OCI-LY7 (cell line): ENCODE measurements around the gene NSD1. TPM values are rescaled to one million over a fixed set of nuclear protein-coding genes. Genes with fewer than 3 reads are reported as not detected.
A peak's percentile ranks its signal among the peaks of the same experiment; 100 is the strongest.

Experiments used
- BruUV-seq: library from RNA; stranded (reverse); fragments of 400-500 nt; replicated peaks from 2 replicates; lab custom pipeline; 2021; lab: Mats Ljungman, UMichigan
- CTCF ChIA-PET: fragments of 300-600 bp; sonication (Branson Sonifier 250); formaldehyde crosslinking; loops from one replicate; lab custom pipeline; 2022; ENCODE audit warnings: antibody characterized with exemption; ENCODE audit not compliant: unreplicated experiment; lab: Charles Lee
- POLR2A ChIA-PET: fragments of 300-600 bp; sonication (Branson Sonifier 250); formaldehyde crosslinking; loops from one replicate; lab custom pipeline; 2022; ENCODE audit warnings: antibody characterized with exemption; lab: Charles Lee
- DNase-seq: peaks from one replicate; pipeline ENCODE4 v3.0.0-alpha.2; 2015; ENCODE audit warnings: low spot score
- H2AFZ ChIP-seq: fragments of 200-600 bp; sonication (generic), shearing (Covaris generic); 2 replicates; pipeline ENCODE4 v1.6.1; 2014; ENCODE audit warnings: mild to moderate bottlenecking, antibody characterized with exemption, low read length, moderate library complexity
- H3K27ac ChIP-seq: fragments of 200-600 bp; sonication (generic); 2 replicates; pipeline ENCODE4 v1.5.1; 2014; ENCODE audit warnings: mixed run types, low read depth, mild to moderate bottlenecking, moderate library complexity, low read length, inconsistent platforms; ENCODE audit not compliant: poor library complexity, severe bottlenecking
- H3K36me3 ChIP-seq: fragments of 200-600 bp; sonication (generic); 2 replicates; pipeline ENCODE4 v1.6.1; 2014; ENCODE audit warnings: mild to moderate bottlenecking, antibody characterized with exemption, low read length, moderate library complexity, mixed read lengths; ENCODE audit not compliant: insufficient read depth
- H3K4me1 ChIP-seq: fragments of 200-600 bp; sonication (generic); 2 replicates; pipeline ENCODE4 v1.5.1; 2014; ENCODE audit warnings: mild to moderate bottlenecking, low read length; ENCODE audit not compliant: insufficient read depth, poor library complexity, severe bottlenecking
- H3K4me2 ChIP-seq: fragments of 200-600 bp; sonication (generic); 2 replicates; pipeline ENCODE4 v1.6.1; 2014; ENCODE audit warnings: mild to moderate bottlenecking, low read length
- H3K4me3 ChIP-seq: fragments of 200-600 bp; sonication (generic); 2 replicates; pipeline ENCODE4 v1.5.1; 2014; ENCODE audit warnings: mild to moderate bottlenecking, low read depth, low read length; ENCODE audit not compliant: poor library complexity, severe bottlenecking
- H3K79me2 ChIP-seq: fragments of 200-600 bp; sonication (generic); 2 replicates; pipeline ENCODE4 v1.6.1; 2016; ENCODE audit warnings: low read depth, mild to moderate bottlenecking, low read length, moderate library complexity, mixed read lengths; ENCODE audit not compliant: insufficient read depth
- H3K9me2 ChIP-seq: fragments of 200-600 bp; sonication (generic); 2 replicates; pipeline ENCODE4 v1.6.1; 2016; ENCODE audit warnings: mild to moderate bottlenecking, low read length, mixed read lengths; ENCODE audit not compliant: insufficient read depth
- H3K9me3 ChIP-seq: fragments of 200-600 bp; sonication (generic); 2 replicates; pipeline ENCODE4 v1.6.1; 2014; ENCODE audit warnings: mild to moderate bottlenecking, mixed run types, low read length, mixed read lengths
- H4K20me1 ChIP-seq: fragments of 200-600 bp; sonication (generic); 2 replicates; pipeline ENCODE4 v1.6.1; 2014; ENCODE audit warnings: mild to moderate bottlenecking, antibody characterized with exemption, low read length, moderate library complexity, mixed read lengths; ENCODE audit not compliant: insufficient read depth
- EZH2phosphoT487 ChIP-seq: fragments of 200-600 bp; sonication (generic); IDR thresholded peaks from 2 replicates; pipeline ENCODE4 v1.6.1; 2018; ENCODE audit warnings: low read depth, borderline replicate concordance, mild to moderate bottlenecking, mixed run types, antibody characterized with exemption, low read length, moderate library complexity, mixed read lengths
- intact Hi-C: fragments of 100-400 bp; cut with micrococcal nuclease; formaldehyde crosslinking; loops from one replicate; pipeline ENCODE4 v1.10.0; 2022; ENCODE audit not compliant: unreplicated experiment
- total RNA-seq, 2 experiments: library from RNA; depleted of rRNA in 1 of 2; stranded (reverse); fragments of >200 nt in 1 of 2; shearing (Covaris generic) in 1 of 2; gene quantifications; 2 replicates each; pipeline ENCODE4 v1.2.3, GENCODE V29; 2014 to 2022
- TF ChIP-seq, protein P1 (sequence below): fragments of 200-600 bp; sonication (generic); conservative IDR thresholded peaks from 2 replicates; pipeline ENCODE4 v1.5.1; 2014; ENCODE audit warnings: mild to moderate bottlenecking, antibody characterized with exemption, low read length, moderate library complexity, mixed read lengths

The NSD1 gene
- total RNA-seq, 2 experiments from 2014 or later, result 64.3 to 142 TPM

DNA sequence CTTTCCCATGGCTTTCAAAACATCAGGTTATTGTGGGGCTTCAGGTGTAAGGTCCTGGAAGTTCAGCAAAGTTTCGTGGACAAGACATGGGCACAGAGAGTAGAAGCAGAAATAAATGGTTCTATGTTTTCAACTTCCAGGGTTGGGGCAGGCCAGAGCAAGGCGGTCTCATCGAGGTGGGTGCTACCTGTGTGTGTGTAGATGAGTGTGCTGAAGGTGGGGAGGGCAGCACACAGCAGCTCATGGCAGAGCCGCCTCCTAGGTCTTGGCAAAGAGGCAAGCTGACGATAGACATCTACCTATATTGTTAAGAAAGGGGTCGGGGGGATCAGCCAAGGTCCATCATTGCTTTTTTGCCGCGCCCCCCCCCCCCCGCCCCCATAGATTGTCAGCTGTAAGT, 166.1 kb downstream of the NSD1 start:
- ChIA-PET CTCF (no interaction called here), POLR2A (interaction anchor here (0.7 to 1.0 kb wide), 2 partner anchors 23 to 146 kb away, joined by 3 to 4 read pairs; no protein-coding TSS in a partner anchor)
- Histone ChIP-seq H3K4me1 (peaks cover 47% of the 10 kb centered on the region), H3K9me2 (no peaks in the 10 kb centered on the region), H3K36me3 (peaks cover 67% of the 10 kb centered on the region), H3K9me3 (no peaks in the 10 kb centered on the region), H3K27ac (peak overlapping the region; percentile 73), H3K4me2 (peak overlapping the region; percentile 93; the same call in 1 of the 2 replicates), H2AFZ (no peak overlapping the region), H3K79me2 (peaks cover 27% of the 10 kb centered on the region), H3K4me3 (no peak overlapping the region), H4K20me1 (peaks cover 5% of the 10 kb centered on the region)
- DNase-seq, result no peak
- no TSS peak for BruUV-seq
- intact Hi-C loops, result loop anchor here (5.0 to 10.0 kb wide), 3 partner anchors 122 to 652 kb away; partner anchors contain the start of gene TSPAN17
- TF ChIP-seq, protein P1, sequence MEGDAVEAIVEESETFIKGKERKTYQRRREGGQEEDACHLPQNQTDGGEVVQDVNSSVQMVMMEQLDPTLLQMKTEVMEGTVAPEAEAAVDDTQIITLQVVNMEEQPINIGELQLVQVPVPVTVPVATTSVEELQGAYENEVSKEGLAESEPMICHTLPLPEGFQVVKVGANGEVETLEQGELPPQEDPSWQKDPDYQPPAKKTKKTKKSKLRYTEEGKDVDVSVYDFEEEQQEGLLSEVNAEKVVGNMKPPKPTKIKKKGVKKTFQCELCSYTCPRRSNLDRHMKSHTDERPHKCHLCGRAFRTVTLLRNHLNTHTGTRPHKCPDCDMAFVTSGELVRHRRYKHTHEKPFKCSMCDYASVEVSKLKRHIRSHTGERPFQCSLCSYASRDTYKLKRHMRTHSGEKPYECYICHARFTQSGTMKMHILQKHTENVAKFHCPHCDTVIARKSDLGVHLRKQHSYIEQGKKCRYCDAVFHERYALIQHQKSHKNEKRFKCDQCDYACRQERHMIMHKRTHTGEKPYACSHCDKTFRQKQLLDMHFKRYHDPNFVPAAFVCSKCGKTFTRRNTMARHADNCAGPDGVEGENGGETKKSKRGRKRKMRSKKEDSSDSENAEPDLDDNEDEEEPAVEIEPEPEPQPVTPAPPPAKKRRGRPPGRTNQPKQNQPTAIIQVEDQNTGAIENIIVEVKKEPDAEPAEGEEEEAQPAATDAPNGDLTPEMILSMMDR, result no peak
- no peak for TF ChIP-seq EZH2phosphoT487

DNA sequence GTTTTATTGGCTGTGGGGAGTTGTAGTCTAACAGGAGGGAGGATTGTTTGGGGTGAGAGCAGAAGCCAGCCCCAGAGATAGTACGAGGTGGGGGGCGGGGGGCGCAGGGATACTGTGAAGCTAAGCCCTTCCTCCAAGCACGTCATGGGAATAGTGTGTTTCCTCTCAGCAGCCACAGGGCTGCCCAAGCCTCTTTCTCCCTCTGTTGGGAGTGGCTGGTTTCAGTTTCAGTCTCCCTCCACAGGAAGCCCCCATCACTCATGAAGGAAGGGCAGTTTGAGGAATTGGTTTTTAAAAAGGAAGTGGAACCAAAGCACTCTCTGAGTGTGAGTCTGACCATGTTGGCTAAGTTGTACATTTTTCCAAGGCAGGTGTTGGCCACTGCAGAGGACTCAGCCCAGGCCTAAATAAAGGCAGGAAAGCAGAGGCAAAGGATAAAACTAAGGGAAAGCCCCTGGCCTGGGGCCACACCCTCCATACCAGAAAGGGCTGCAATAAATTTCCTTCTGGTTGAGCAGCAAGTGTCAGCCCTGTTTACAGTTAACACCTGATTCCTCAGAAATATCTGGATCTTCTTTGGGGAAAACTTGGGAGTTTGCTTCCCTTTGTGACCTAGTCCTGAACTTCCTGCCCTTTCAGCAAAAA, 166.8 kb downstream of the NSD1 start:
- H3K9me2 ChIP-seq, result no peaks in the 10 kb centered on the region
- peaks cover 67% of the 10 kb centered on the region for H3K36me3 ChIP-seq
- H3K79me2 ChIP-seq, result peaks cover 33% of the 10 kb centered on the region
- H3K4me1 ChIP-seq, result peaks cover 54% of the 10 kb centered on the region
- peaks cover 10% of the 10 kb centered on the region for H4K20me1 ChIP-seq
- ChIA-PET POLR2A (interaction anchor here (1.0 kb wide), 1 partner anchor 145 kb away, joined by 4 read pairs; no protein-coding TSS in a partner anchor), CTCF (no interaction called here)
- H2AFZ ChIP-seq, result no peak overlapping the region
- no peaks in the 10 kb centered on the region for H3K9me3 ChIP-seq
- BruUV-seq, result no TSS peak
- DNase-seq, result peak; percentile 81
- intact Hi-C loops, result loop anchor here (5.0 to 10.0 kb wide), 3 partner anchors 123 to 653 kb away; partner anchors contain the start of gene TSPAN17
- H3K4me3 ChIP-seq, result peak overlapping the region; percentile 48
- no peak for TF ChIP-seq EZH2phosphoT487
- TF ChIP-seq, protein P1, result peak; percentile 25; the same call in 1 of the 2 replicates
- H3K4me2 ChIP-seq, result peak overlapping the region; percentile 93
- peak overlapping the region; percentile 73 for H3K27ac ChIP-seq

DNA sequence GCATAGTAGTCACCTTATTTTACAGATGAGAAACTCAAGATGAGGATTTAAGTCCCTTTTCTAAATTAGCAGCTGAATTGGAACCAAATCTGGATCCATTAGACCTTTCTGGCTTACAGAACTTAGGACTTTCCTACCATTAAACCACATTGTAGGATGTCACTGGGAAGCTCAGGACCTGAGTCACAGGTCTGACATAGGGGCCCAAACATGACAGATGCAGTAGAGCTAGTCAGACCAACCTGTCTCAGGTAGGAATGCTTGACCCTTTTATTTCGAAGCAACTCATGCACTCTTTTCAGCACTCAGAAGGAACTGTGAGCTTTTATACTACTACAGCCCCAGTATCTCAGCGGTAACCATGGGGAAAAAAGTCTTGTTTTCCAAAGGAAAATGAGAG, 167.4 kb downstream of the NSD1 start:
- intact Hi-C loops, result loop anchor here (5.0 to 10.0 kb wide), 3 partner anchors 124 to 654 kb away; partner anchors contain the start of gene TSPAN17
- CTCF ChIA-PET, result interaction anchor here (0.9 to 1.4 kb wide), 2 partner anchors 10 to 187 kb away, joined by 3 to 6 read pairs; no protein-coding TSS in a partner anchor
- Histone ChIP-seq H3K4me3 (peak overlapping the region; percentile 48), H3K9me3 (no peaks in the 10 kb centered on the region), H2AFZ (no peak overlapping the region), H3K79me2 (peaks cover 39% of the 10 kb centered on the region), H3K4me2 (peak overlapping the region; percentile 93), H3K27ac (peak overlapping the region; percentile 73), H3K36me3 (peaks cover 67% of the 10 kb centered on the region), H3K9me2 (no peaks in the 10 kb centered on the region), H3K4me1 (peaks cover 59% of the 10 kb centered on the region), H4K20me1 (peaks cover 12% of the 10 kb centered on the region)
- TF ChIP-seq EZH2phosphoT487, result no peak
- TF ChIP-seq, protein P1, result no peak
- DNase-seq, result no peak
- no TSS peak for BruUV-seq
- POLR2A ChIA-PET, result interaction anchor here (1.0 to 1.3 kb wide), 4 partner anchors 9 to 175 kb away, joined by 3 to 6 read pairs (median 4); no protein-coding TSS in a partner anchor
